ENCODE results near the gene CELSR1.

DNA sequence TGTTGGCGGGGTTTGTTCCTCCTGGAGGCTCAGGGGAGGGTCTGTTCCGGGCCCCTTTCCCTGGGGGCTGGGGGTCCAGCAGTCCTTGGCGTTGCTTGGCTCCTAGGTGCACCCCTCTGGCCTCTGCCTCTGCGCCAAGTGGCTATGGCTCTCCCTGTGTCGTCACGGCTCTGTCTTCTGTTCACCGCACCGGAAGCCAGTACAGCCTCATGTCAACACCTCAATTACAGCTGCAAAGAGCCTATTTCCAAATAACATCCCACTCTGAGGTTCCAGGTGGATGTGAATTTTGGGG, 64.8 kb downstream of the CELSR1 start:
- TF ChIP-seq, protein P1, sequence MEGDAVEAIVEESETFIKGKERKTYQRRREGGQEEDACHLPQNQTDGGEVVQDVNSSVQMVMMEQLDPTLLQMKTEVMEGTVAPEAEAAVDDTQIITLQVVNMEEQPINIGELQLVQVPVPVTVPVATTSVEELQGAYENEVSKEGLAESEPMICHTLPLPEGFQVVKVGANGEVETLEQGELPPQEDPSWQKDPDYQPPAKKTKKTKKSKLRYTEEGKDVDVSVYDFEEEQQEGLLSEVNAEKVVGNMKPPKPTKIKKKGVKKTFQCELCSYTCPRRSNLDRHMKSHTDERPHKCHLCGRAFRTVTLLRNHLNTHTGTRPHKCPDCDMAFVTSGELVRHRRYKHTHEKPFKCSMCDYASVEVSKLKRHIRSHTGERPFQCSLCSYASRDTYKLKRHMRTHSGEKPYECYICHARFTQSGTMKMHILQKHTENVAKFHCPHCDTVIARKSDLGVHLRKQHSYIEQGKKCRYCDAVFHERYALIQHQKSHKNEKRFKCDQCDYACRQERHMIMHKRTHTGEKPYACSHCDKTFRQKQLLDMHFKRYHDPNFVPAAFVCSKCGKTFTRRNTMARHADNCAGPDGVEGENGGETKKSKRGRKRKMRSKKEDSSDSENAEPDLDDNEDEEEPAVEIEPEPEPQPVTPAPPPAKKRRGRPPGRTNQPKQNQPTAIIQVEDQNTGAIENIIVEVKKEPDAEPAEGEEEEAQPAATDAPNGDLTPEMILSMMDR (conservative IDR thresholded peaks at IDR 0.05; ENCODE audit: low read length) = no peak
- no peak for TF ChIP-seq EZH2phosphoT487 (IDR thresholded peaks at IDR 0.05; ENCODE audit: borderline replicate concordance, low read depth, low read length)

Data from OCI-LY7 (cell line).